ENCODE measurements around the gene IGF1R. TPM values are rescaled to one million over a fixed set of nuclear protein-coding genes. Genes with fewer than 3 reads are reported as not detected.

The IGF1R gene
- polyA plus RNA-seq, 10 donors = 12.6 to 18.9 (median 17.5) TPM

GRCh38 chr15:98905963-98906711, 257.8 kb downstream of the IGF1R start:
- no peak for DNase-seq

DNA sequence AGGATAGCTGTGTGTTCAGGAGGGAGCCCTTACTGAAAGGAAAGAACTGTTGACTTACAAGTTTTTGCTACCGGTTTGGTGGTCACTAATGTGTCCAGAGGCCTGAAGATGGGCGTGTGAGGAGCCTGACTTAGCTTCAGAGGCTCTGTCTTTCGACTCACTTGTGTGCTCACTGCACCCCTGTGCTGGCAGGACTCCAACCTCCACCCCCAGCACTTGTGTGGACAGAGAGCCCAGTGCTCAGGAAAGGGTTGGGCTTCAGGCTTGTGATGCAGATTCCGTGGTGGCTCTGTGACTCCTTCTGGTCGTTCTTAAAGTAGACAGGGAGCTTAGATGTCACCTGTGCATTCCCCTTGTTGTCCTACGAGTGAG, 258.4 kb downstream of the IGF1R start:
- DNase-seq = peak in 1 of 3 donors; percentile 35

GRCh38 chr15:98907927-98908471, 259.7 kb downstream of the IGF1R start:
- DNase-seq = no peak

DNA sequence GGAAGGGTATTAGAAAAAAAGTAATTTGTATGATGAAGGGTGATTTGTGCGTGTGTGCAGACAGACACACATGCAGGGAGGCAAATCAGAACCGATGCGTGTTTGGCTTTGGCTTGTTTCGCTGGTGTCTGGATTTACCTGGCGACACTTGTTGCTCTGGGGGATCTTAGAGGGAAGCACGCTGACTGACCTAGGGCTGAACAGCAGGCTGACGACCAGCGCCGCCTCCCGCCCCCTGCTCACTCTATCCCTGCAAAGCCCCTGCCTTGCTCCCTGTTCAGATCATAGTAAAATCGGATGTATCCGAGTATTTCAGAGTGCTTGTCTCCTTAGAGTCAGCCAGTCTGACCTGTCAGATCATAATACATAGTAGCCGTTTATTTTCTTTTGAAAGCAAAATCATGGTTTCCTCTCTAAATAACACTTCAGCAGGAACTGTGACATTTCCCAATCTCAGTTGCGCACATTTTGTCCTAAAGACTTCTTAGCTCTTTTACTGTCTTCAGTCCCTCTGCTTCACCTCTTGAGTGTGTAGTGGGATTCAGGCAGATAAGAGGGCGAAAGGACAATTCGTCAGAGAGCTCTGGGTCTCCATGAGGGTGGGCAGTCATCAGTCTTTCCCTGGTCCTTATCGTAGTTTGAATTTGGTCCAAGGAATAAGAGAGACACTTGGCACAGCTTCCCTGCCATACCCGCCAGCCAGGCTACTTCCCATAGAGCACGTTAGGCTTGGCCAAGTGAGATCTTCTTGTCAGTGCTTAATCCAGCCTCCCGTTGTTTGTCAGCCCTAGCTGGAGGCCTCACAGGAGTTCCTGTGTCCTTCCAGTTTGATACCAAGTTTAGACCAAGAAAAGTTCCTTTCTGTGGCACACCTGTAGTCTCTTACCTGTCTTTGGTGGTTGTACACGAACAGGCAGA, 261.9 kb downstream of the IGF1R start:
- DNase-seq = no peak

DNA sequence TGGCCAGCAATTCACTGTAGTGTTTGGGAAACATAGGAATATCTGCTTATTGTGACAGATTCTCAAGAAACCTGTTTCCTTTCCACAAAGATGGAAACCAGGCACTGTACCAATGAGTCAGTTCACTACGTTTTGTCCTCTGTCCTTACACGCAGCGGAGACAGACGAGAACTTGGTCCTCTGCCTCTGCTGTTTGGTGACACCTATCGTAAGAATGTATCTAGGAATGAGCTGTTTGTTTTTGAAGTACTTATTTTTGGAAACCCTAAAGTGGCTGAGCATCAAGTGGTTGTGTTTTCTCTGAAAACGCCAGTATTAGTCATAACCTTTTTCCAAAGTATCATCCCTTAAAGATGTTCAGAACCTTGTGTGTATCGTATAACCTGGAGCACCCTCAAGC, 266.3 kb downstream of the IGF1R start:
- DNase-seq = peak in 1 of 3 donors; percentile 77

GRCh38 chr15:98916826-98917225, 268.5 kb downstream of the IGF1R start:
- no peak for DNase-seq

- no peak for DNase-seq
Measured at GRCh38 chr15:98917417-98917816, 269.1 kb downstream of the IGF1R start.

GRCh38 chr15:98920091-98920880, 271.9 kb downstream of the IGF1R start:
- DNase-seq = no peak

GRCh38 chr15:98923171-98923570, 274.8 kb downstream of the IGF1R start:
- DNase-seq = no peak

DNA sequence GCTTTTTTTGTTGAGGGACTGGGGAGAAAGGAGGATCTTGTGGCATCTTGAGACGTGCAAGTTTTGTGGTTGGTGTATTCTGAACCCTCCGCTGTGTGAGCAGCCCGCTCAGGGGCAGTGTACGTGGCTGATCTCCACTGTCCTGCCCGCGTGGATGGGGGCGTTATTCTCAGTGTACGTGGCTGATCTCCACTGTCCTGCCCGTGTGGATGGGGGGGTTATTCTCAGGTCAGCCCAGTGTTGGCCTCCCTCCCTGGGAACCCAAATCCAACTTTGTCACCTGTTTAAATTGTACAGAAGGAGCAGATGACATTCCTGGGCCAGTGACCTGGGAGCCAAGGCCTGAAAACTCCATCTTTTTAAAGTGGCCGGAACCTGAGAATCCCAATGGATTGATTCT, 275.2 kb downstream of the IGF1R start:
- DNase-seq = no peak

DNA sequence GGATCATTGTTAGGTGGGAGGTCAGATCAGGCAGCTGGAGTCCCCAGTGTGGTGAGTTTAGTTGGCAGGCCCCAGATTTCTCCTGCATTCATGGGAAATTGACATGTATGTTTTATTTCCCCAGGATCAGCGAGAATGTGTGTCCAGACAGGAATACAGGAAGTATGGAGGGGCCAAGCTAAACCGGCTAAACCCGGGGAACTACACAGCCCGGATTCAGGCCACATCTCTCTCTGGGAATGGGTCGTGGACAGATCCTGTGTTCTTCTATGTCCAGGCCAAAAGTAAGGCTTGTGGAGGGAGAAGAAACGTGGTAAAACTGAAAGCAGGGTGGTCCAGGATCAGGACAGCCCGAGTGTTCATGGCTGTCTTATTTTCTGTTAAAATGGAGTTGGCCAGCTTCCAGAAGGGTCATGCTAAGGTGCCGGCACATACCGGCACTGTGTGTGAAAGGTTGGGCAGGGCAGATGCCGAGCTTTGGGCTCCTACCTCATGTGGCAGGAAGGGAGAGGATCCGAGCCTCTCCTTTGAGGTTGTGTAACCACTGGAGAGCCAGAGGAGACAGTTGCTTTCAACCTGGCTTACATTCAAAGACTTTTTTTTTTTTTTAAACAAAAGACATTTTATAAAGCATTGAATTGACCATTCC, 276.2 kb downstream of the IGF1R start:
- DNase-seq = peak in 1 of 3 donors; percentile 54

DNA sequence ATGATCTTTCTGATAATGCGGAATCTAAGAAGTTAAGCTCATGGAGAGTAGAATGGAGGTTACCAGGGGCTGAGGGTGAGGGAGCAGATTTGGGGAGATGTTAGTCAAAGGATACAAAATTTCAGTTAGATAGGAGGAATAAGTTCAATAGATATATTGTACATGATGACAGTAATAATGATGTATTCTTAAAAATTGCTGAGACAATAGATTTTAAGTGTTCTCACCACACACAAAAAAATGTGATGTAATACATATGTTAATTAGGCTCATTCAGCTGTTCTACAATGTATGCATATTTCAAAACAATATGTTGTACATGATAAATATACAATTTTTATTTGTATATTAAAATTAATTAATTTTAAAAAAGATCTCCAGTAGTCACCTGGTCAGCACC, 277.9 kb downstream of the IGF1R start:
- no peak for DNase-seq

DNA sequence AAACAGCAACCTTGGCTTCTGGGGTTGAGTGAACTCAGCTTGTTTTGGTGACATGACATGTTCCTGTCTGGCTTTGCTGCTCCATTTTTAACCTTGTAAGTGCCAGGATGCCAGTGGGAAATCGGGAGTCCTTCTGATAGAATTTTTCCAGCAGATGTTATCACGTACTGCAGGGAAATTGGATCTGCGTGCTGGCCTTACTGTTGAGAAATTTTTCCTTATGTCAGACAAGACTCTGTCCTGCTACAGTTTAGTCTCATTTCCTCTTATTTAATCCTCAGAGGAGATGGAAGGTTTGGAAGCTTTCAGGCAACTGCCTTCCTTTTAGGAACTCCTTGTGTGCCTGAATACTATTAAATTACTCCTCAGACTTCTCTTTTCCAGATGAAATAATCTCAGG, 278.7 kb downstream of the IGF1R start:
- peak; percentile 39 to 80 (median 60) for DNase-seq

DNA sequence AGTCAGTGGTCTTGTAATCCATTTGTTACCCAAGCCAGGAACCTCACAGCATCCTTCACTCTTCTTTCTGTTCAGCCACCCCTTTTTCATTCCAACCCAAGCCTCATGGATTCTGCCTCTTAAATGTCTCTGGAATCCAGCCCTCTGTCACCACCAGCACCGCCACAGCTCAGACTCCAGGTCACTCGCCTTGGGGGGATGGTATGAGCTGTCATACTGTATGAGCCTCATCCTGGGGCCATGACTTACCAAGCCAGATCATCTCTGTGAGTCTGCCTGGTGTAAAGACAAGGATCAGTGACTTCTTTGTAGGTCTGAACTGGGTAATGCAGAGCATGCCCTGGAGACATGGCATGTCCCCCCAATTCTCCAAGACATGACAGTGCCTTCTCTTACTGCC, 279.7 kb downstream of the IGF1R start:
- no peak for DNase-seq

- DNase-seq = no peak
Measured at GRCh38 chr15:98930576-98930975, 282.2 kb downstream of the IGF1R start.

DNA sequence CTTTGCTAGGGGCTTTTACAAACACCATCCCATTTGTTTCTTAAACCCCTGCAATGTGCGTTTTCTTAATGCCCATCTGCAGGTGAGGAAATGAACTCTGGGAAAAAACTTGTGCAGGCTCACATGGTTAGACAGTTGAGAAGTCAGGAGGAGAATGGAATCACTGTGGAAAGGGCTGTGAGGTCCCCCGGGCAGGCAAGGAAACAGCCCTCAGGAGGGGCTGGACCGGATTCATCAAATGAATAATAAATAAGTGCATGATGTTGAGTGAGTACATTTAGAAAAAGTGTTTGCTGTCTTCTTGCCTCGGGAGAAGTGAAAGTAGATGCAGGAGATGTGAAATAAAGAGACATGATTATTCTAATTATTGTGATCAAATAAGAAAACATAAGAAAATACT, 282.7 kb downstream of the IGF1R start:
- DNase-seq = no peak

- DNase-seq = no peak
Measured at GRCh38 chr15:98933406-98933805, 285.1 kb downstream of the IGF1R start.

DNA sequence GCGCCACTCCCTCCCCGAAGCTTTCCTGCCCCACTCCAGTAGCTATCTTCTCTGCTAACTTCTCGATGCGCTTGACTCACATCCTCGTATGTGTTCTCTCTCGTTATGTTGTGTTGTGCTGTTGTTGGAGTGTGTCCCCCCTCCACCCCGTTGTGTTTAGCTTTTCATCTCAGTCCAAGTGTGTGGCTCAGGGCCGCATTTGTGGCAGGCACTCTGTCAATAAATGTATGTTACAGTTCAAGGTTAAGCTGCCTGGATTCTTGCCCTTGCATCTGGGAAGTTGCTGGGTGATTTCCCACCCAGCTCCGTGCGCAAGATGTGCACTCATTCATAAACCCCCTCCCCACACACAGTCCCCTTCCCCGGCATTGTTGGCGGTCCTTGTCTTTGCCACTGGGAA, 287.4 kb downstream of the IGF1R start:
- DNase-seq = peak in 2 of 3 donors; percentile 47 to 66

GRCh38 chr15:98937413-98938104, 289.2 kb downstream of the IGF1R start:
- no peak for DNase-seq

DNA sequence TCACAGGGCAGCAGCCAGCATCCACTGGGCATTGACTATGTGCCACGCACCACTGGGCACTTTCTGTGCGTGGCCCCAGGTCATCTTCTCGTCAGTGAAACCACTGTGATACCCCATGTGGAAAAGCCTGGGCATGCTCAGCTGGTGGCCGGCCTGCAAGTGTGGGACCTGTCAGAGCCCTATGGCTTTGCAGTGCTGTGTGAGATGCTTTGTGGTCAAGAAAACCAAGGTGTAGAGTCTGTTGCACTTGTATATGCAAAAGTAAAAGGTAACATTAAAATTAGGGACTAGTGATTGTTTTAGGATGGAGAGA, 289.7 kb downstream of the IGF1R start:
- DNase-seq = no peak

DNA sequence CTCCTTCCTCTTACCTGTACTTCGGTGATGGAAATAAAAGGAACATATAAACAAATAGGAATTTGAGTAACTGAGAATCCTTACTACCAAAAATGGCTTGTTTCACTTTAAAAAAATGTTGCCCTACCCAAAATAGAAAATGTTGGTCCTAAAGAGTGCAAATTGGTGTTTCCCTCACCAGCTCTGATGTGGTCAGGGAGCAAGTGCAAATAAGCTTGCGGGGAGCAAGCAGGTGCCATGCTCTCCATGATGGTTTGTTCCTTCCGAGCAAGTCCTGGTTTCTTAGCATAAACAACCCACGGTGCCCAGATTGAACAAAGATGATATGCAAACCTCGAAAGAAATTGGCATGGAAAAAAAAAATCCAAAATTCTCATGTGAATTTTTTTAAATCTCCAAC, 290.5 kb downstream of the IGF1R start:
- no peak for DNase-seq

Measured in muscle of back (tissue), 11 donors.